Measurements from ENCODE around the gene DCDC2B.
"Not testable (repeated sequence)": the region's sequence is repeated elsewhere in the genome, so short reads cannot be mapped to it uniquely, and the experiment has no call there.

DCDC2B gene

DNA sequence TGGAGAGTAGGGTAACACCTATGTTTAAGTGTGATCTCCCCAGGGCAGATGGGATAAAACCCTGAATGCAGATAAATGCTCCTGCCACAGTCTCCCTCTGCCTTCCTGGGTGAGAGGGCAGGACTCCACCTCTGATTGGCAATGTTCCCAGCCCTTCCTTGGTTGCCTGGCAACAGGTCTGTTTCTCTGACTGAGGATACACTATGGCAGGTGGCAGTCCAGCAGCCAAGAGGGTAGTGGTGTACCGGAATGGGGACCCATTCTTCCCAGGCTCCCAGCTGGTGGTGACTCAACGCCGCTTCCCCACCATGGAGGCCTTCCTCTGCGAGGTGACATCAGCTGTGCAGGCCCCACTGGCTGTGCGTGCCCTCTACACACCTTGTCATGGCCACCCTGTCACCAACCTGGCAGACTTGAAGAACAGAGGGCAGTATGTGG is at the start of gene DCDC2B:
TSS of gene DCDC2B (plus strand) at position 199 of the 438 bp plus-strand sequence. CDS start at position 204, 5 bp downstream.
- ATAC-seq, result peak; percentile 4; the same call in 2 of the 3 replicates
- TF ChIP-seq ZNF8 (CRISPR knock-in tag; IDR thresholded peaks at IDR 0.05), result 0 out of 2 replicates have a peak, but pooled peaks have one; percentile 40
- no peak for TF ChIP-seq ESRRG (CRISPR knock-in tag; IDR thresholded peaks at IDR 0.05)
- TF ChIP-seq TOX (CRISPR knock-in tag; IDR thresholded peaks at IDR 0.05; ENCODE audit: borderline replicate concordance), result no peak

DNA sequence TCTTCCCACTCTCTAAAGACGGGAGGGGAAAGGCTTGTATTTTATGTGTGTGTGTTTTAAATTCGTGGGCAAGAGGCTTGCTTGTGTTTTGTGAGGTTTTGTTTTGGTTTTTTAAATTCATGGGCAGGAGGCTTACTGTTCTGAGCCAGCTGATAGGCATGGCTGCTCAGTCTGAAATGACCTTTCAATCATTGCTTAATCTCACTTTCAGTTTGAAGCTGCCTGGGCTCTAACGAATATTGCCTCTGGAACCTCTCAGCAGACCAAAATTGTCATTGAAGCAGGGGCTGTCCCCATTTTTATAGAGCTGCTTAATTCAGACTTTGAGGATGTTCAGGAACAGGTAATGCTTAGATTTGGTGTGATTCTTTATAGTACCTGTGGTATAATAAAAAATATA is 49.7 kb upstream of the DCDC2B start:
- TF ChIP-seq TCF4 (CRISPR knock-in tag; IDR thresholded peaks at IDR 0.05; ENCODE audit: borderline replicate concordance), result no peak
- no peak for TF ChIP-seq ZNF8 (CRISPR knock-in tag; IDR thresholded peaks at IDR 0.05)
- TF ChIP-seq ZNF70 (CRISPR knock-in tag; IDR thresholded peaks at IDR 0.05), result no peak
- TF ChIP-seq RARB (CRISPR knock-in tag; IDR thresholded peaks at IDR 0.05), result no peak
- no peak for ATAC-seq

GRCh38 chr1:32163405-32163804 is 45.5 kb upstream of the DCDC2B start:
- ATAC-seq, result no peak
- TF ChIP-seq, protein P1, sequence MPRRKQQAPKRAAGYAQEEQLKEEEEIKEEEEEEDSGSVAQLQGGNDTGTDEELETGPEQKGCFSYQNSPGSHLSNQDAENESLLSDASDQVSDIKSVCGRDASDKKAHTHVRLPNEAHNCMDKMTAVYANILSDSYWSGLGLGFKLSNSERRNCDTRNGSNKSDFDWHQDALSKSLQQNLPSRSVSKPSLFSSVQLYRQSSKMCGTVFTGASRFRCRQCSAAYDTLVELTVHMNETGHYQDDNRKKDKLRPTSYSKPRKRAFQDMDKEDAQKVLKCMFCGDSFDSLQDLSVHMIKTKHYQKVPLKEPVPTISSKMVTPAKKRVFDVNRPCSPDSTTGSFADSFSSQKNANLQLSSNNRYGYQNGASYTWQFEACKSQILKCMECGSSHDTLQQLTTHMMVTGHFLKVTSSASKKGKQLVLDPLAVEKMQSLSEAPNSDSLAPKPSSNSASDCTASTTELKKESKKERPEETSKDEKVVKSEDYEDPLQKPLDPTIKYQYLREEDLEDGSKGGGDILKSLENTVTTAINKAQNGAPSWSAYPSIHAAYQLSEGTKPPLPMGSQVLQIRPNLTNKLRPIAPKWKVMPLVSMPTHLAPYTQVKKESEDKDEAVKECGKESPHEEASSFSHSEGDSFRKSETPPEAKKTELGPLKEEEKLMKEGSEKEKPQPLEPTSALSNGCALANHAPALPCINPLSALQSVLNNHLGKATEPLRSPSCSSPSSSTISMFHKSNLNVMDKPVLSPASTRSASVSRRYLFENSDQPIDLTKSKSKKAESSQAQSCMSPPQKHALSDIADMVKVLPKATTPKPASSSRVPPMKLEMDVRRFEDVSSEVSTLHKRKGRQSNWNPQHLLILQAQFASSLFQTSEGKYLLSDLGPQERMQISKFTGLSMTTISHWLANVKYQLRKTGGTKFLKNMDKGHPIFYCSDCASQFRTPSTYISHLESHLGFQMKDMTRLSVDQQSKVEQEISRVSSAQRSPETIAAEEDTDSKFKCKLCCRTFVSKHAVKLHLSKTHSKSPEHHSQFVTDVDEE (CRISPR knock-in tag; IDR thresholded peaks at IDR 0.05), result no peak
- TF ChIP-seq, protein P2, sequence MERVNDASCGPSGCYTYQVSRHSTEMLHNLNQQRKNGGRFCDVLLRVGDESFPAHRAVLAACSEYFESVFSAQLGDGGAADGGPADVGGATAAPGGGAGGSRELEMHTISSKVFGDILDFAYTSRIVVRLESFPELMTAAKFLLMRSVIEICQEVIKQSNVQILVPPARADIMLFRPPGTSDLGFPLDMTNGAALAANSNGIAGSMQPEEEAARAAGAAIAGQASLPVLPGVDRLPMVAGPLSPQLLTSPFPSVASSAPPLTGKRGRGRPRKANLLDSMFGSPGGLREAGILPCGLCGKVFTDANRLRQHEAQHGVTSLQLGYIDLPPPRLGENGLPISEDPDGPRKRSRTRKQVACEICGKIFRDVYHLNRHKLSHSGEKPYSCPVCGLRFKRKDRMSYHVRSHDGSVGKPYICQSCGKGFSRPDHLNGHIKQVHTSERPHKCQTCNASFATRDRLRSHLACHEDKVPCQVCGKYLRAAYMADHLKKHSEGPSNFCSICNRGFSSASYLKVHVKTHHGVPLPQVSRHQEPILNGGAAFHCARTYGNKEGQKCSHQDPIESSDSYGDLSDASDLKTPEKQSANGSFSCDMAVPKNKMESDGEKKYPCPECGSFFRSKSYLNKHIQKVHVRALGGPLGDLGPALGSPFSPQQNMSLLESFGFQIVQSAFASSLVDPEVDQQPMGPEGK (CRISPR knock-in tag; IDR thresholded peaks at IDR 0.05; ENCODE audit: borderline replicate concordance), result no peak
- TF ChIP-seq TCF4 (CRISPR knock-in tag; IDR thresholded peaks at IDR 0.05; ENCODE audit: borderline replicate concordance) (no peak), ZFP30 (CRISPR knock-in tag; IDR thresholded peaks at IDR 0.05) (no peak), ZFP3 (CRISPR knock-in tag; IDR thresholded peaks at IDR 0.05) (no peak), ZC3H10 (CRISPR knock-in tag; IDR thresholded peaks at IDR 0.05) (no peak), GLIS3 (CRISPR knock-in tag; IDR thresholded peaks at IDR 0.05) (no peak), SNAI2 (CRISPR knock-in tag; IDR thresholded peaks at IDR 0.05) (no peak), ZNF8 (CRISPR knock-in tag; IDR thresholded peaks at IDR 0.05) (no peak), OSR1 (CRISPR knock-in tag; IDR thresholded peaks at IDR 0.05) (no peak), ZNF70 (CRISPR knock-in tag; IDR thresholded peaks at IDR 0.05) (no peak), BACH2 (CRISPR knock-in tag; IDR thresholded peaks at IDR 0.05; ENCODE audit: borderline replicate concordance) (no peak)

- ATAC-seq, result not testable (repeated sequence)
Measured at GRCh38 chr1:32165633-32166032, 43.3 kb upstream of the DCDC2B start.

- ATAC-seq, result no peak
- no peak for TF ChIP-seq RARB (CRISPR knock-in tag; IDR thresholded peaks at IDR 0.05)
- TF ChIP-seq CREB5 (CRISPR knock-in tag; IDR thresholded peaks at IDR 0.05; ENCODE audit: low read depth), result no peak
- TF ChIP-seq OSR1 (CRISPR knock-in tag; IDR thresholded peaks at IDR 0.05), result no peak
- TF ChIP-seq ZC3H10 (CRISPR knock-in tag; IDR thresholded peaks at IDR 0.05), result no peak
Measured at GRCh38 chr1:32170991-32171390, 37.9 kb upstream of the DCDC2B start.

DNA sequence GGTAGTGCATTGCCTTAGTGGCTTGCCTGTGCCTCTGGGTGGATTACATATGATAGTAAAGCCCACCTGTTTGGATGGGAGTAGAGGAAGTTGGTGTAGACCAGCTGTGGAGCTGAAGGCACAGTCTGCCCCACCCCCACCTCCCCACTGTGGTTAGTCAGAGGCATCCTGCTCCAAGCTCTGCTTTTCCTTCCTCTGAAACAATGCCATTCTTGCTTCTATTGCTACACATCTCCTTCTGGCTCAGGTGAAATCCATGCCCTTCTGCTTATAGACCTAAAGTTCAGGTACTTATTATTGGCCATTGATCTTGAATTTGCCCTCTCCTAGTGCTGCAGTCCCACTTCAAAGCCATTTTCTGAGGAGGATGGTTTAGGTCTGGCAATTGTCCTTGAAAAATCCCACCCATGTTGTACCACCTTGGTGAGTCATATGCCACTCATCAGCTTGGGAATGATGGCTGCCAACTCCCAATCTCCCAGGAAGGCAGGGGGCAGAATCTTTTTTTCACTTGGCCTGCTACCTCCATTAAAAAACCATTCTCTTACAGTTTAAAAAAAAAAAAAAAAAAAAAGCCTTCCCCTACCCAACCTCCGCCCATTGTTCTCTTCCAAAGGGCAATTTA is 36.2 kb upstream of the DCDC2B start:
- ATAC-seq, result no peak
- TF ChIP-seq BACH2 (CRISPR knock-in tag; IDR thresholded peaks at IDR 0.05; ENCODE audit: borderline replicate concordance) (no peak), ZFP3 (CRISPR knock-in tag; IDR thresholded peaks at IDR 0.05) (no peak), ZC3H10 (CRISPR knock-in tag; IDR thresholded peaks at IDR 0.05) (no peak), ZNF70 (CRISPR knock-in tag; IDR thresholded peaks at IDR 0.05) (no peak), OSR1 (CRISPR knock-in tag; IDR thresholded peaks at IDR 0.05) (no peak), SNAI2 (CRISPR knock-in tag; IDR thresholded peaks at IDR 0.05) (no peak), ZFP30 (CRISPR knock-in tag; IDR thresholded peaks at IDR 0.05) (no peak), ZNF565 (CRISPR knock-in tag; conservative IDR thresholded peaks at IDR 0.05; ENCODE audit: low read depth) (no peak)
- TF ChIP-seq, protein P3, sequence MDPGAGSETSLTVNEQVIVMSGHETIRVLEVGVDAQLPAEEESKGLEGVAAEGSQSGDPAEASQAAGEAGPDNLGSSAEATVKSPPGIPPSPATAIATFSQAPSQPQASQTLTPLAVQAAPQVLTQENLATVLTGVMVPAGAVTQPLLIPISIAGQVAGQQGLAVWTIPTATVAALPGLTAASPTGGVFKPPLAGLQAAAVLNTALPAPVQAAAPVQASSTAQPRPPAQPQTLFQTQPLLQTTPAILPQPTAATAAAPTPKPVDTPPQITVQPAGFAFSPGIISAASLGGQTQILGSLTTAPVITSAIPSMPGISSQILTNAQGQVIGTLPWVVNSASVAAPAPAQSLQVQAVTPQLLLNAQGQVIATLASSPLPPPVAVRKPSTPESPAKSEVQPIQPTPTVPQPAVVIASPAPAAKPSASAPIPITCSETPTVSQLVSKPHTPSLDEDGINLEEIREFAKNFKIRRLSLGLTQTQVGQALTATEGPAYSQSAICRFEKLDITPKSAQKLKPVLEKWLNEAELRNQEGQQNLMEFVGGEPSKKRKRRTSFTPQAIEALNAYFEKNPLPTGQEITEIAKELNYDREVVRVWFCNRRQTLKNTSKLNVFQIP (CRISPR knock-in tag; IDR thresholded peaks at IDR 0.05; ENCODE audit: borderline replicate concordance, low read depth), result no peak
- TF ChIP-seq, protein P1 (CRISPR knock-in tag; IDR thresholded peaks at IDR 0.05), result no peak
